ENCODE data around the gene DCST1. TPM values are rescaled to one million over a fixed set of nuclear protein-coding genes. Genes with fewer than 3 reads are reported as not detected.

Gene DCST1
- total RNA-seq, 1 experiment from 2014 or later, result not detected

DNA sequence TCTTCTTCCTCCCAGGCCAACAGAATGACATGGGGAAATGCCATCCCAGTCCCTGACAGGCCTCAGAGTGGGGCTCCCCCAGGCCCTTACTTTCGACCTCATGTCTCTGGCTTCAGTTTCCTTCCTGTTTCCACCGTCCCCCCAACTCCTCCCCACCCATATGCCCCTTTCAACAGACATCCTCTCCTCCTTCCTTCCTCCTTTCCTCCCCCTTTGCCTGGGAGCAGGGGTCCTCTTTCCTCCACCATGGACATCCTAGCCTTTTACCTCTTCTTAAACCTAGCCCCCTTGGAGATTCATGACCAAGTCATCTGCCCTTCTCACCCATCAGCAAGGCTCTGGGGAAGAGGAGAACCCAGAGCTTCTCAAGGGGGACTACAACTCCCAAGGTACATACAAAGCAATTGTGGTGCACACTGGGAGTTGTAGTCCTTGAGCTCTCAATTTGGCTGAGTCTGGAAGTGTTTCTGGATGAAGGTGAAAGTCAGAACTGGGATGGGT lies 27.0 kb upstream of the DCST1 start:
- peaks cover 16% of the 10 kb centered on the region; the same call in 1 of the 2 replicates for H3K36me3 ChIP-seq (ENCODE audit: low read depth, low read length)
- peaks cover 91% of the 10 kb centered on the region for H3K79me2 ChIP-seq (ENCODE audit: low read length)
- no peak for ATAC-seq
- H3K9ac ChIP-seq (ENCODE audit: low read length), result no peak overlapping the region
- H3K27ac ChIP-seq (ENCODE audit: low read length), result no peak overlapping the region
- ChIA-PET POLR2A (ENCODE audit: unreplicated experiment) (interaction anchor here (0.6 kb wide), 1 partner anchor 10 kb away, joined by 3 read pairs; no protein-coding TSS in a partner anchor), CTCF (no interaction called here)
- H2AFZ ChIP-seq (ENCODE audit: low read length), result no peak overlapping the region
- no peak for DNase-seq
- H3K4me2 ChIP-seq (ENCODE audit: low read length), result peak overlapping the region; percentile 98
- no TSS peak for BruUV-seq (replicated peaks)
- no peaks in the 10 kb centered on the region for H3K9me2 ChIP-seq (replicated peaks; ENCODE audit: low read length)
- H3K9me3 ChIP-seq (ENCODE audit: low read length), result no peaks in the 10 kb centered on the region
- intact Hi-C loops (cut with micrococcal nuclease), result no loop called here
- H3K4me1 ChIP-seq (ENCODE audit: insufficient read depth, low read length), result peaks cover 37% of the 10 kb centered on the region
- no peak overlapping the region for H3K4me3 ChIP-seq (ENCODE audit: low read length)
- H3F3A ChIP-seq (ENCODE audit: low read length, unreplicated experiment), result peaks cover 4% of the 10 kb centered on the region
- TF ChIP-seq EZH2phosphoT487 (IDR thresholded peaks at IDR 0.05; ENCODE audit: borderline replicate concordance, low read length) (no peak), CTCF (conservative IDR thresholded peaks at IDR 0.05; ENCODE audit: low read depth, low read length) (no peak), EZH2 (IDR thresholded peaks at IDR 0.05; ENCODE audit: low read length, unreplicated experiment) (no peak)
- 0 out of 2 replicates have a peak, but pooled peaks cover 3% of the 10 kb centered on the region for H4K20me1 ChIP-seq (ENCODE audit: low read length)
- H3K27me3 ChIP-seq (ENCODE audit: low read length), result no peaks in the 10 kb centered on the region

DNA sequence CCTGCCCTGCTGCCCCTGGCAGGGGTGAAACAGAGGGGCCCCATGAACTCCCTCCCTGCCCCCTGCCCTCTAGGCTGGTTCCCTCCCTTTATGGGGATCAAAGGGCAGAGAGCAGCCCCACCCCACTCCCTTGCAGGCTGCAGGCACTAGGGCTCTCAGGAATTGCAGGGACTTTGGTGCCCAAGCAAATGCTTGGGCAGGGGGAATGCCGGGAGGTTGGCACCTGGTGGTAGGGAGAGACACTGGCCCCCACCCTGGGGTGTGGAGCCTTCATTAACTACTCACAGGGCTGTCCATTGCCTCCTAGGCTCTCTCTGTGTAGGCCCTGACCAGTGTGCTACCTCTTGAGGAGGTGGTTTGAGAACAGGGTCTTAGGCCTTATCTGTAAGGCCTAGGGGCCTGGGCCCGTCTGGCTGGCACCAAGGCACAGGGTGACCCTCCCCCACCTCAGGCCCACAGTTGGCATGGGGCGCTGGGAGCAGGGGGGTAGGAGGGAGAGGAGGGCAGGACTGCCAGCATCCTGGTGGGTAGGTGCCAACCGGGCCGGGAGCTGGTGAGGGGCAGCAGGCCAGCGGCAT lies 26.3 kb upstream of the DCST1 start:
- Histone ChIP-seq H3K4me2 (ENCODE audit: low read length) (no peak overlapping the region), H3K9ac (ENCODE audit: low read length) (no peak overlapping the region), H3K79me2 (ENCODE audit: low read length) (peaks cover 96% of the 10 kb centered on the region), H3K9me2 (replicated peaks; ENCODE audit: low read length) (no peaks in the 10 kb centered on the region), H3K27ac (ENCODE audit: low read length) (no peak overlapping the region), H3K4me3 (ENCODE audit: low read length) (no peak overlapping the region), H3K36me3 (ENCODE audit: low read depth, low read length) (peaks cover 17% of the 10 kb centered on the region; the same call in 1 of the 2 replicates), H2AFZ (ENCODE audit: low read length) (no peak overlapping the region), H3K9me3 (ENCODE audit: low read length) (no peaks in the 10 kb centered on the region), H4K20me1 (ENCODE audit: low read length) (0 out of 2 replicates have a peak, but pooled peaks cover 3% of the 10 kb centered on the region), H3K4me1 (ENCODE audit: insufficient read depth, low read length) (peaks cover 37% of the 10 kb centered on the region), H3K27me3 (ENCODE audit: low read length) (no peaks in the 10 kb centered on the region), H3F3A (ENCODE audit: low read length, unreplicated experiment) (peaks cover 4% of the 10 kb centered on the region)
- BruUV-seq (replicated peaks), result no TSS peak
- intact Hi-C loops (cut with micrococcal nuclease), result no loop called here
- DNase-seq, result no peak
- ATAC-seq, result no peak
- ChIA-PET POLR2A (ENCODE audit: unreplicated experiment) (no interaction called here), CTCF (no interaction called here)
- TF ChIP-seq CTCF (conservative IDR thresholded peaks at IDR 0.05; ENCODE audit: low read depth, low read length) (no peak), EZH2 (IDR thresholded peaks at IDR 0.05; ENCODE audit: low read length, unreplicated experiment) (no peak), EZH2phosphoT487 (IDR thresholded peaks at IDR 0.05; ENCODE audit: borderline replicate concordance, low read length) (no peak)
